ENCODE measurements around the gene CDCA8. TPM values are rescaled to one million over a fixed set of nuclear protein-coding genes. Genes with fewer than 3 reads are reported as not detected.
A peak's percentile ranks its signal among the peaks of the same experiment; 100 is the strongest.
"Not testable (repeated sequence)": the region's sequence is repeated elsewhere in the genome, so short reads cannot be mapped to it uniquely, and the experiment has no call there.

CDCA8 gene
- total and polyA plus RNA-seq, 2 donors (not counting 3 experiments of a cell fraction or from before 2014, with no cell fraction given) = 38.5 to 45.7 TPM

- Histone ChIP-seq H3K27me3 (ENCODE audit: control insufficient read depth in 2 of 2, insufficient read depth in 2 of 2, low read length in 2 of 2) (peaks cover 0 to 5% of the 10 kb centered on the region in 2 experiments), H3K27ac (ENCODE audit: insufficient read depth, low read depth, low read length) (no peak overlapping the region), H3K79me2 (ENCODE audit: control insufficient read depth, insufficient read depth, low read length) (no peaks in the 10 kb centered on the region), H2AFZ (ENCODE audit: low read depth, low read length) (peak overlapping the region; percentile 87), H3K36me3 (ENCODE audit: control insufficient read depth in 2 of 2, extremely low read depth in 1 of 2, insufficient read depth in 2 of 2, low read length in 2 of 2) (no peaks in the 10 kb centered on the region), H3K4me2 (ENCODE audit: insufficient read depth, low read length) (no peak overlapping the region), H3K4me3 (replicated peaks in 1 of 3; ENCODE audit: insufficient read depth in 1 of 3, low read depth in 1 of 3, low read length in 3 of 3) (no peak overlapping the region), H4K20me1 (replicated peaks; ENCODE audit: control insufficient read depth, extremely low read depth, insufficient read depth, low read length) (no peaks in the 10 kb centered on the region), H3K9me3 (replicated peaks; ENCODE audit: control insufficient read depth, insufficient read depth, low read length) (no peaks in the 10 kb centered on the region), H3K9ac (replicated peaks; ENCODE audit: extremely low read depth, insufficient read depth, low read length) (no peak overlapping the region), H3K9me1 (replicated peaks; ENCODE audit: control insufficient read depth, extremely low read depth, insufficient read depth, low read length) (no peaks in the 10 kb centered on the region), H3K4me1 (ENCODE audit: control insufficient read depth, extremely low read depth, insufficient read depth, low read length) (no peaks in the 10 kb centered on the region)
- no TSS peak for BruUV-seq (replicated peaks)
- dilution Hi-C loops (cut with MboI; ENCODE audit: extremely low pct_ligation_motif_present, low sequenced_read_pairs) = no loop called here
- ChIA-PET POLR2A (no interaction called here), CTCF (no interaction called here)
- FAIRE-seq (no peak), DNase-seq (ENCODE audit: low read depth, low spot score) (no peak)
- TF ChIP-seq POLR2A (IDR thresholded peaks at IDR 0.05; ENCODE audit: low read depth, low read length) (no peak), EZH2 (IDR thresholded peaks at IDR 0.05; ENCODE audit: borderline replicate concordance, low read depth, low read length, severe bottlenecking) (no peak), POLR2AphosphoS5 (IDR thresholded peaks at IDR 0.05; ENCODE audit: insufficient read depth, low read depth, low read length) (no peak), FOS (IDR thresholded peaks at IDR 0.05; ENCODE audit: borderline replicate concordance, insufficient read depth, low read length) (no peak), MYC (IDR thresholded peaks at IDR 0.05; ENCODE audit: low read depth, low read length) (no peak), JUN (IDR thresholded peaks at IDR 0.05; ENCODE audit: borderline replicate concordance, insufficient read depth, insufficient read length, low read depth) (no peak), GATA2 (IDR thresholded peaks at IDR 0.05; ENCODE audit: insufficient read depth, insufficient read length, low read depth, low read length) (no peak)
- TF ChIP-seq, protein P1, sequence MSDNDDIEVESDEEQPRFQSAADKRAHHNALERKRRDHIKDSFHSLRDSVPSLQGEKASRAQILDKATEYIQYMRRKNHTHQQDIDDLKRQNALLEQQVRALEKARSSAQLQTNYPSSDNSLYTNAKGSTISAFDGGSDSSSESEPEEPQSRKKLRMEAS (IDR thresholded peaks at IDR 0.05; ENCODE audit: insufficient read depth, insufficient read length) = no peak
- TF ChIP-seq, protein P2, sequence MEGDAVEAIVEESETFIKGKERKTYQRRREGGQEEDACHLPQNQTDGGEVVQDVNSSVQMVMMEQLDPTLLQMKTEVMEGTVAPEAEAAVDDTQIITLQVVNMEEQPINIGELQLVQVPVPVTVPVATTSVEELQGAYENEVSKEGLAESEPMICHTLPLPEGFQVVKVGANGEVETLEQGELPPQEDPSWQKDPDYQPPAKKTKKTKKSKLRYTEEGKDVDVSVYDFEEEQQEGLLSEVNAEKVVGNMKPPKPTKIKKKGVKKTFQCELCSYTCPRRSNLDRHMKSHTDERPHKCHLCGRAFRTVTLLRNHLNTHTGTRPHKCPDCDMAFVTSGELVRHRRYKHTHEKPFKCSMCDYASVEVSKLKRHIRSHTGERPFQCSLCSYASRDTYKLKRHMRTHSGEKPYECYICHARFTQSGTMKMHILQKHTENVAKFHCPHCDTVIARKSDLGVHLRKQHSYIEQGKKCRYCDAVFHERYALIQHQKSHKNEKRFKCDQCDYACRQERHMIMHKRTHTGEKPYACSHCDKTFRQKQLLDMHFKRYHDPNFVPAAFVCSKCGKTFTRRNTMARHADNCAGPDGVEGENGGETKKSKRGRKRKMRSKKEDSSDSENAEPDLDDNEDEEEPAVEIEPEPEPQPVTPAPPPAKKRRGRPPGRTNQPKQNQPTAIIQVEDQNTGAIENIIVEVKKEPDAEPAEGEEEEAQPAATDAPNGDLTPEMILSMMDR (IDR thresholded peaks at IDR 0.05; ENCODE audit: extremely low read depth in 1 of 2, insufficient read depth in 1 of 2, low read depth in 1 of 2, low read length in 2 of 2) = no peak
- intact Hi-C loops (cut with micrococcal nuclease) = no loop called here
These were observed 42.6 kb downstream of the CDCA8 start for GRCh38 chr1:37734629-37735591.

DNA sequence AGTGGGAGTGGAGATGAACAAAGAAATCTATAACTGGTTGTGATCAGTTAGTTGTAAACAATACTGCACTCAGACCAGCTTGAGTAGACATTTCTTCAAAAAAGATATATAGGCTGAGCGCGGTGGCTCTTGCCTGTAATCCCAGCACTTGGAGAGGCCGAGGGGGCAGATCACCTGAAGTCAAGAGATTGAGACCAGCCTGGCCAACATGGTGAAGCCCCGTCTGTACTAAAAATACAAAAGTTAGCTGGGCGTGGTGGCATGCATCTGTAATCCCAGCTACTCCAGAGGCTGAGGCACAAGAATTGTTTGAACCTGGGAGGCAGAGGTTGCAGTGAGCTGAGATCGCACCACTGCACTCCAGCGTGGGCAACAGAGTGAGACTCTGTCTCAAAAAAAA, 45.7 kb downstream of the CDCA8 start:
- H3K79me2 ChIP-seq (ENCODE audit: control insufficient read depth, insufficient read depth, low read length); H4K20me1 ChIP-seq (replicated peaks; ENCODE audit: control insufficient read depth, extremely low read depth, insufficient read depth, low read length); H3K36me3 ChIP-seq (ENCODE audit: control insufficient read depth in 2 of 2, extremely low read depth in 1 of 2, insufficient read depth in 2 of 2, low read length in 2 of 2); H3K4me2 ChIP-seq (ENCODE audit: insufficient read depth, low read length); H3K4me1 ChIP-seq (ENCODE audit: control insufficient read depth, extremely low read depth, insufficient read depth, low read length); H3K9ac ChIP-seq (replicated peaks; ENCODE audit: extremely low read depth, insufficient read depth, low read length); CTCF ChIA-PET; BruUV-seq (replicated peaks); dilution Hi-C loops (cut with MboI; ENCODE audit: extremely low pct_ligation_motif_present, low sequenced_read_pairs); H3K27me3 ChIP-seq (ENCODE audit: control insufficient read depth in 2 of 2, insufficient read depth in 2 of 2, low read length in 2 of 2); H3K27ac ChIP-seq (ENCODE audit: insufficient read depth, low read depth, low read length); H3K9me1 ChIP-seq (replicated peaks; ENCODE audit: control insufficient read depth, extremely low read depth, insufficient read depth, low read length); intact Hi-C loops (cut with micrococcal nuclease); H3K4me3 ChIP-seq (replicated peaks in 1 of 3; ENCODE audit: insufficient read depth in 1 of 3, low read depth in 1 of 3, low read length in 3 of 3); POLR2A ChIA-PET; H2AFZ ChIP-seq (ENCODE audit: low read depth, low read length); DNase-seq (ENCODE audit: low read depth, low spot score); FAIRE-seq; H3K9me3 ChIP-seq (replicated peaks; ENCODE audit: control insufficient read depth, insufficient read depth, low read length): not testable (repeated sequence)

Data from endothelial cell of umbilical vein (primary cell).